ENCODE results near the gene TFR2. TPM values are rescaled to one million over a fixed set of nuclear protein-coding genes. Genes with fewer than 3 reads are reported as not detected.

The TFR2 gene
- total RNA-seq, 1 experiment from 2014 or later = not detected

- H3K9me3 ChIP-seq (ENCODE audit: low read length) = no peaks in the 10 kb centered on the region
- ATAC-seq (peak; percentile 73), DNase-seq (peak; percentile 97)
- intact Hi-C loops (cut with micrococcal nuclease) = loop anchor here (1.0 to 5.0 kb wide), 4 partner anchors 46 to 87 kb away; partner anchors contain the start of genes FBXO24, LRCH4 and MOSPD3
- H3K27ac ChIP-seq (ENCODE audit: low read length) = peak within 1 kb of the TSS; percentile 91
- peak within 1 kb of the TSS; percentile 98 for H3K4me2 ChIP-seq (ENCODE audit: low read length)
- peak within 1 kb of the TSS; percentile 92 for H3K9ac ChIP-seq (ENCODE audit: low read length)
- no peak for TF ChIP-seq CTCF (conservative IDR thresholded peaks at IDR 0.05; ENCODE audit: low read depth, low read length)
- no peak for TF ChIP-seq EZH2phosphoT487 (IDR thresholded peaks at IDR 0.05; ENCODE audit: borderline replicate concordance, low read length)
- no peak for TF ChIP-seq EZH2 (IDR thresholded peaks at IDR 0.05; ENCODE audit: low read length, unreplicated experiment)
- CTCF ChIA-PET = interaction anchor here (0.5 kb wide), 1 partner anchor 490 kb away, joined by 5 read pairs; no protein-coding TSS in a partner anchor
- no peaks in the 10 kb centered on the region for H3K27me3 ChIP-seq (ENCODE audit: low read length)
- H3K9me2 ChIP-seq (replicated peaks; ENCODE audit: low read length) = no peaks in the 10 kb centered on the region
- BruUV-seq (replicated peaks) = no TSS peak
- H2AFZ ChIP-seq (ENCODE audit: low read length) = peak within 1 kb of the TSS; percentile 95
- peaks cover 24% of the 10 kb centered on the region for H3K79me2 ChIP-seq (ENCODE audit: low read length)
- H4K20me1 ChIP-seq (ENCODE audit: low read length) = no peaks in the 10 kb centered on the region
- 0 out of 2 replicates have a peak, but pooled peaks cover 8% of the 10 kb centered on the region for H3K36me3 ChIP-seq (ENCODE audit: low read depth, low read length)
- H3K4me1 ChIP-seq (ENCODE audit: insufficient read depth, low read length) = no peaks in the 10 kb centered on the region
- peak within 1 kb of the TSS; percentile 100 for H3K4me3 ChIP-seq (ENCODE audit: low read length)
- POLR2A ChIA-PET (ENCODE audit: unreplicated experiment) = interaction anchor here (0.6 kb wide), 2 partner anchors 19 to 41 kb away, joined by 3 to 6 read pairs; no protein-coding TSS in a partner anchor
- no peaks in the 10 kb centered on the region for H3F3A ChIP-seq (ENCODE audit: low read length, unreplicated experiment)
Measured at GRCh38 chr7:100673302-100673941, 32.1 kb upstream of the TFR2 start, which contains the start of gene GNB2. Gene GNB2 (plus strand): TSS chr7:100673740. CDS start chr7:100676266, 2,526 bp downstream.

GRCh38 chr7:100671353-100672327 is 30.3 kb upstream of the TFR2 start:
- no peak overlapping the region for H2AFZ ChIP-seq (ENCODE audit: low read length)
- no peaks in the 10 kb centered on the region for H3F3A ChIP-seq (ENCODE audit: low read length, unreplicated experiment)
- H3K79me2 ChIP-seq (ENCODE audit: low read length) = peaks cover 22% of the 10 kb centered on the region
- no peaks in the 10 kb centered on the region for H3K27me3 ChIP-seq (ENCODE audit: low read length)
- ATAC-seq (no peak), DNase-seq (no peak)
- ChIA-PET POLR2A (ENCODE audit: unreplicated experiment) (no interaction called here), CTCF (no interaction called here)
- H4K20me1 ChIP-seq (ENCODE audit: low read length) = no peaks in the 10 kb centered on the region
- intact Hi-C loops (cut with micrococcal nuclease) = loop anchor here (2.0 to 5.0 kb wide), 2 partner anchors 44 to 67 kb away; no protein-coding TSS in a partner anchor
- TF ChIP-seq CTCF (conservative IDR thresholded peaks at IDR 0.05; ENCODE audit: low read depth, low read length) = no peak
- TF ChIP-seq EZH2 (IDR thresholded peaks at IDR 0.05; ENCODE audit: low read length, unreplicated experiment) = no peak
- no peak for TF ChIP-seq EZH2phosphoT487 (IDR thresholded peaks at IDR 0.05; ENCODE audit: borderline replicate concordance, low read length)
- no peaks in the 10 kb centered on the region for H3K9me3 ChIP-seq (ENCODE audit: low read length)
- H3K9ac ChIP-seq (ENCODE audit: low read length) = no peak overlapping the region
- no peak overlapping the region for H3K4me3 ChIP-seq (ENCODE audit: low read length)
- BruUV-seq (replicated peaks) = no TSS peak
- H3K27ac ChIP-seq (ENCODE audit: low read length) = no peak overlapping the region
- H3K36me3 ChIP-seq (ENCODE audit: low read depth, low read length) = no peaks in the 10 kb centered on the region
- no peaks in the 10 kb centered on the region for H3K4me1 ChIP-seq (ENCODE audit: insufficient read depth, low read length)
- H3K4me2 ChIP-seq (ENCODE audit: low read length) = no peak overlapping the region
- no peaks in the 10 kb centered on the region for H3K9me2 ChIP-seq (replicated peaks; ENCODE audit: low read length)
